ENCODE measurements around the gene ATG7.

DNA sequence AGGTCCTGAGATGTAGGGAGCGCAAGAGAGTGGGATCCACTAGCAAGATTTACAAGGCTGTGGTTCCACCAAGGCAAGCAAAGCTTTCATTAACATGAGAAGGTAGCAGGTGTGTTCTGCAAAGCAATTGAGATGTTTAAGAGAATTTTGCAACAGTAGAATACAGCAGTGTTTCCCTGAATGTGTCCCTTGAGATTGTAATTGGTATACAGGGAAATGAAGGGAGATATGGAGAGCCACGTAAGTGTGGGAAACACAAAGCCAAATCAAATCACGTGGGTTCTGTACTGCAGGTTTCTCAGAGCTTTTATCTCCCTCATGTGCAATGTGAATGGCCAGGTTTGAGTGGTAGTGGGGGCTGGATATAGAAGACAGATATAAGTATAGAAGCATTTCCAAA is 67.3 kb downstream of the ATG7 start:
- TF ChIP-seq, protein P1, sequence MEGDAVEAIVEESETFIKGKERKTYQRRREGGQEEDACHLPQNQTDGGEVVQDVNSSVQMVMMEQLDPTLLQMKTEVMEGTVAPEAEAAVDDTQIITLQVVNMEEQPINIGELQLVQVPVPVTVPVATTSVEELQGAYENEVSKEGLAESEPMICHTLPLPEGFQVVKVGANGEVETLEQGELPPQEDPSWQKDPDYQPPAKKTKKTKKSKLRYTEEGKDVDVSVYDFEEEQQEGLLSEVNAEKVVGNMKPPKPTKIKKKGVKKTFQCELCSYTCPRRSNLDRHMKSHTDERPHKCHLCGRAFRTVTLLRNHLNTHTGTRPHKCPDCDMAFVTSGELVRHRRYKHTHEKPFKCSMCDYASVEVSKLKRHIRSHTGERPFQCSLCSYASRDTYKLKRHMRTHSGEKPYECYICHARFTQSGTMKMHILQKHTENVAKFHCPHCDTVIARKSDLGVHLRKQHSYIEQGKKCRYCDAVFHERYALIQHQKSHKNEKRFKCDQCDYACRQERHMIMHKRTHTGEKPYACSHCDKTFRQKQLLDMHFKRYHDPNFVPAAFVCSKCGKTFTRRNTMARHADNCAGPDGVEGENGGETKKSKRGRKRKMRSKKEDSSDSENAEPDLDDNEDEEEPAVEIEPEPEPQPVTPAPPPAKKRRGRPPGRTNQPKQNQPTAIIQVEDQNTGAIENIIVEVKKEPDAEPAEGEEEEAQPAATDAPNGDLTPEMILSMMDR (IDR thresholded peaks at IDR 0.05) = no peak
- TF ChIP-seq EP300 (IDR thresholded peaks at IDR 0.05) = no peak
- TF ChIP-seq POLR2A (IDR thresholded peaks at IDR 0.05; ENCODE audit: low read depth) = no peak
- TF ChIP-seq POLR2AphosphoS5 (IDR thresholded peaks at IDR 0.05) = no peak
